D721Med (cell line): ENCODE data around the gene SYT11.

Experiments used
- DNase-seq: peaks from one replicate; pipeline ENCODE4 v3.0.0; 2011; ENCODE audit warnings: low spot score; ENCODE audit not compliant: insufficient read length
- FAIRE-seq: peaks from 2 replicates; lab custom pipeline; 2011; peaks lifted over from hg19 to GRCh38; lab: Jason Lieb, UNC
- TF ChIP-seq, protein P1 (sequence below): IDR thresholded peaks from 2 replicates; pipeline ENCODE4 v1.5.1; 2012; ENCODE audit warnings: mild to moderate bottlenecking, control low read depth; ENCODE audit not compliant: insufficient read depth; ENCODE audit errors: missing control alignments

The SYT11 gene

DNA sequence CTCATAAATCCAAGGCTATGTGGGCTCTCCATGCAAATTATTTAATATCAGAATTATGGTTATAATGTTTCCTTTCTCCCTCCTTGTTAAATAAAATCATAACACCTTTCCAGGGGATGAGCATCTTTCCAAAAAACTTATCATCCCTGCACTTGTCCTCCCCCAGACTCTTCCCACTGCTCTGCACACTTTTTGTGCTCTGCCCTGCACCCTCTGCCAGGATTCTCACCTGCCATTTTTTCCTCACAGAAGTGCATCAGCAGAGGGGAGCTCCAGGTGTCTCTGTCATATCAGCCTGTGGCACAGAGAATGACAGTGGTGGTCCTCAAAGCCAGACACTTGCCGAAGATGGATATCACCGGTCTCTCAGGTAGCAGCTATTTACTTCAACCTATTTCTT is 20.9 kb downstream of the SYT11 start:
- TF ChIP-seq, protein P1, sequence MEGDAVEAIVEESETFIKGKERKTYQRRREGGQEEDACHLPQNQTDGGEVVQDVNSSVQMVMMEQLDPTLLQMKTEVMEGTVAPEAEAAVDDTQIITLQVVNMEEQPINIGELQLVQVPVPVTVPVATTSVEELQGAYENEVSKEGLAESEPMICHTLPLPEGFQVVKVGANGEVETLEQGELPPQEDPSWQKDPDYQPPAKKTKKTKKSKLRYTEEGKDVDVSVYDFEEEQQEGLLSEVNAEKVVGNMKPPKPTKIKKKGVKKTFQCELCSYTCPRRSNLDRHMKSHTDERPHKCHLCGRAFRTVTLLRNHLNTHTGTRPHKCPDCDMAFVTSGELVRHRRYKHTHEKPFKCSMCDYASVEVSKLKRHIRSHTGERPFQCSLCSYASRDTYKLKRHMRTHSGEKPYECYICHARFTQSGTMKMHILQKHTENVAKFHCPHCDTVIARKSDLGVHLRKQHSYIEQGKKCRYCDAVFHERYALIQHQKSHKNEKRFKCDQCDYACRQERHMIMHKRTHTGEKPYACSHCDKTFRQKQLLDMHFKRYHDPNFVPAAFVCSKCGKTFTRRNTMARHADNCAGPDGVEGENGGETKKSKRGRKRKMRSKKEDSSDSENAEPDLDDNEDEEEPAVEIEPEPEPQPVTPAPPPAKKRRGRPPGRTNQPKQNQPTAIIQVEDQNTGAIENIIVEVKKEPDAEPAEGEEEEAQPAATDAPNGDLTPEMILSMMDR = no peak
- FAIRE-seq (no peak), DNase-seq (no peak)

DNA sequence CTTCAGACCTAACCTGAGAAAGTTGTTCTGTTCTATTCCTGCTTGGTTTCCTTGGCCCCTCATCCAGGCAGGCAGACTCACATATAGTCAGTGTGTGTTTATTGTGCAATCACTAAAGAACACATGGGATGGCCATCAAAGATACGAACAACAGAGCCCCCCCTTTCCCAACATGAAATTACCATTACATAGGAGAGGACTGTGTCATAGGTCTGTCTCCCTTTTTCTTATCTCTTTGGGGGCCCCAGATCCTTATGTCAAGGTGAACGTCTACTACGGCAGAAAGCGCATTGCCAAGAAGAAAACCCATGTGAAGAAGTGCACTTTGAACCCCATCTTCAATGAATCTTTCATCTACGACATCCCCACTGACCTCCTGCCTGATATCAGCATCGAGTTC is 21.6 kb downstream of the SYT11 start:
- DNase-seq = no peak
- TF ChIP-seq, protein P1 = no peak

DNA sequence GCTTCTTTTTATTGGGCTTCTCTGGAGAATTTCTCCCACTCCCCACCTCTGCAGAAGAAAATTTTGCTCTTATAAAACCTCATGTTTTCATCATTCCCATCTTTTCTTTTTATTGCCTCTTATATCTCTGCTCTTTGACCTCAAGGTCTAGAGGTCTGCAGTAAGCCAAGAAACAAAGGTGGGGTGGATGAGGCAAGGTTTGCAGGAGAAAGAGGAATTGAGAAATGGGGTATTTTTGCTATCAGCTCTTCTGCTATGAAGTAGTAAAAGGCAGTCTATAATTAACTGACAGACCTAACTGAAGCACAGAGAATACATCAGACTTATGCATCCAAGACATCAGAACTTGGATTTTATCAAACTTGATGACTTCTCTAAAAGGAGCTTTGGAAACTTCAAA is 22.9 kb downstream of the SYT11 start:
- FAIRE-seq (no peak), DNase-seq (no peak)
- TF ChIP-seq, protein P1 = no peak

More for the DNA sequence above, 21.6 kb downstream of the SYT11 start:
- no peak for FAIRE-seq

DNA sequence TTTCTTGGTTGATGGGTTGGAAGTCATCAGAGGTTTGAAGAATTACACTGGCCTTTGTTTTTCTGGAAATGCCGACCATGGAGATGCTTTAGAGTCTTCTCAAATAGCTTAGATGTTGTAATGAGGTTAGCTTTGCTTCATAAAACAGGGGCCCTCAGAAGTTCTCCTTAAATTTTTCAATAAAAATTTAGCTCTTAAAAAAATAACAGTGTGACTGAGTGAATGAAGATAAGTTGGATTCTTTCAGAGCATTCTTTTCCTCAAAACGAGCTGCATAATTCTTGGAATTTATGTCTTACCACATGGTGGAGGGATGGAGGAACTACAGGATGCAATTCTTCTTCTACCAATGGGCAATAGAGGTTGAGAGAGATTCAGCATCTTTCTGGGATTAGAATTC is 23.4 kb downstream of the SYT11 start:
- TF ChIP-seq, protein P1 = no peak
- DNase-seq (no peak), FAIRE-seq (no peak)

DNA sequence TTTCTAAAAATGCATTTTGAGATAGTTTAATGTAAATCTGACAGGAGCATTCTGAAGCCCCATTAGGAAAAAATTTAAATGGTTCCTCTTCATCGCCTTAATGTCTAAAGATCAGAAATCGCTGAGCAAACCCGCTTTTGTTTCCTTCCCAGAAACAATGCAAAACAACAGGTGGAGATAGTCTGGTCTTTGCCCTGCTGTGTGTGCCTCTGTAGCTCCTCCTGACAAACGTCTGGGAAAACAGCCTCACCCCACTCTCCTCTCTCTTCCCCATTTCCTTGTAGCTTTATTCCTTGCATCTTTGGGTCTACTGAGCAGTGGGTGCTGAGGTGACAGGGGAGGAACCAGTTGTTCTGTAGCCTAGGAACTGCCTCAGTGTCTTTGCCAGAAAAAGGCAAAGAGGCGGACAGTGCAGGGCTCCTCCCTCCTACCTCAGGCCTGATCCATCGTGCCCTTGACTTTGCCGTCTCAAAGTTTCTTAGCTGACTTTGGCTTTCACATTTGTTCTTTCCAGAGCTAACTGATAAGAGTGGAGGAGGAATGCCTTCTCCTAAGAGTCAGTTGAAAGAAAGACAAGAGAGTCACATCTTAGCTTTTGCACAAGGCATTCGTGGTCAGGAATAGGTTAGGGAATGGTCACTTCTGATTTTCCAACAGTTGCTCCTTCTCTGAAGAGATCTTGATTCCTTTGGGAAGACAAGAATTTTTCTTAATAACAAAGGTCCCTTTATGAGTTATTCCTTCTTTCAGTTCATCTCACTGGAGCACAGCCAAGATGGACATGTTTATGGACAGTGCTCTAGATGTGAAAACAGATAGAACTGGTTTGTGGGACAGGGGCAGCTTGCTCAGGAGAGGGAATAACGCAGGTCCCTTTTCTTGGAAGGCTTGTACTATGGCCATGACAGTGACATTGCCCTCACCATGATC is 24.9 kb downstream of the SYT11 start:
- DNase-seq = no peak
- no peak for FAIRE-seq
- TF ChIP-seq, protein P1 = no peak

DNA sequence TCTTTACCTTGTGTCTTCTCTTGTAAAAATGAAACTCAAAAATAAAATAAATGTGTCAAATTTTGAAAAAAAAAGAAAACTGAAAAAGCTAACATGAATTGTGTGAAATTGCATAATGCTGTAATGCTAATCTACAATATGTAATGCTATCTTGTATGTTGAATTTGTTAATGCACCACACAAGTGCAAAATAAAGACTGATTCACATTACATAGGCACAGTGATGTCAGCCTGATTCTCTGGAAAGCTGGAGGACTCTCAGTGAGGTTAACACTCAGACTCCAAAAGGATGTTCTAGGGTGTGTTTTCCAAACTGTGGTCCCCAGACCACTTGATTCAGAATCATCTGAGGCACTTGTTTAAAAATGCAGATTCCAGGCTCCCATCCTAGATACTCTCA is 25.6 kb downstream of the SYT11 start:
- FAIRE-seq = no peak
- DNase-seq = no peak
- TF ChIP-seq, protein P1 = no peak

DNA sequence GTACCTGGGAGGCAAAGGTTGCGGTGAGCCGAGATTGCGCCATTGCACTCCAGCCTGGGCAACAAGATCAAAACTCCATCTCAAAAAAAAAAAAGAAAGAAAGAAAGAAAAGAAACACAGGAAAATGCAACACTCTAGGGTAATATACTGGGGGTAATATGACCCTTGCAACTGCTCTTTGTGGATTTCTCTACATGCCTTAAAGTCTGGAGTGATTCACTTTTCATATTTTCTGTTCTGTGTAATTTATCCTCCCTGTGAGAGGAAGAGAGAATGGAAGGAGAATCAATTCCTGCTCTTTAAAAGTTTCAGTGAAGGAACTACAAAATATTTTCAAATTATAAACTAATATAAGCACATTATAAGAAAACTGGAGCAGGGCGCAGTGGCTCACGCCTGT is 29.1 kb downstream of the SYT11 start:
- TF ChIP-seq, protein P1 = no peak
- no peak for DNase-seq
- FAIRE-seq = no peak
